NCI-H1417 treated with DMSO at 0.1 percent for 48 hours (cell line): ENCODE data around the gene KRTAP5-7.
"Not testable (repeated sequence)": the region's sequence is repeated elsewhere in the genome, so short reads cannot be mapped to it uniquely, and the experiment has no call there.

ENCODE experiments used
- DNase-seq: peaks from one replicate; lab custom pipeline; 2025; lab: John Stamatoyannopoulos, UW

Gene KRTAP5-7

DNA sequence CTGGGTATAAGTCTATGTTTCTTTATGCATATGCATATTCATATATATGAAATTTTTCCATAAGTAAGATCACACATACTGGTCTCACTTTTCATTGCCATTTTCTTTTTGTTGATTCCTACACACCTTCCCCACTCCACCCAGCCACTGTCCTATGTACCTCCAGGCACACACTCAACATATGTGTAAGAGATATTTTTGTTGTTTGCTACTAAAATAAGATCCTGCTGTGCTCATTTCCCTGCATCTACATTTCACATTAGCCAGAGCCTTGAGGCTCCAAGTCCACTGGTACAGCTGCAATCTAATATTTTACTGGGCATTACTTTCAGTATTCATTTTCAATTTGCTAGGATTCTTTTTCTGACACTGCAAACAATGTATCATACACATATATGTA lies 30.2 kb downstream of the KRTAP5-7 start:
- DNase-seq = no peak

DNA sequence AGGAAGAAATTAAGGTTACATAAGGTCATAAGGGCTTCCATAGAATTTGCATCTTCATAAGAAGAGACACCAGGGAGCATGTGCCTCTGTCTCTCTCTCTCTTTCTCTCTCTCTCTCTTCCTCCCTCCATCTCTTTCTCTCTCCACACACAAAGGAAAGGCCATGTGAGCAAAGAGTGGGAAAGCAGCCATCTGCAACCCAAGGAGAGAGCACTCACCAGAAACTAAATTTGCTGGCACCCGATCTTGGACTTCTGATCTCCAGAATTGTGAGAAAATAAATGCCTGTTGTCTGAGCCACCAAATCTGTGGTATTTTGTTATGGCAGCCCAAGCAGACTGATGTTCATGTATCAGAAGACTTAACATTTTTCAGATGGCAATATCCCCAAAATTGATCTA lies 31.9 kb downstream of the KRTAP5-7 start:
- DNase-seq = no peak

DNA sequence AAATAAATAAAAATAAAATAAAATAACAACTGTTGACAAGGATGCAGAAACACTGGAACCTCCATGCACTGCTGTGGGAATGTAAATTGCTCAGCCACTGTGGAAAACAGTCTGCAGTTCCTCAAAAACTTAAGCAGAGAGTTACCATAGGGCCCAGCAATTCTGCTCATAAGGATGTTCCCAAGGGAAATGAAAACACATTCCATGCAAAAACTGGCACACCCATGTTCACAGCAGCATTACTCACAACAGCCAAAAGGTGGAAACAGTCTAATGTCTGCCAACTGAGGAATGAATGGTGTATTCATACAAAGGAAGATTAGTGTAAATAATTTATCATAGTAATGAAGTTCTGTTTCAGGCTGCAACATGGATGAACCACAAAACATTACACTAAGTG lies 35.1 kb downstream of the KRTAP5-7 start:
- no peak for DNase-seq

GRCh38 chr11:71563406-71563805 lies 36.3 kb downstream of the KRTAP5-7 start:
- DNase-seq = no peak

GRCh38 chr11:71564430-71564829 lies 37.4 kb downstream of the KRTAP5-7 start:
- no peak for DNase-seq

DNA sequence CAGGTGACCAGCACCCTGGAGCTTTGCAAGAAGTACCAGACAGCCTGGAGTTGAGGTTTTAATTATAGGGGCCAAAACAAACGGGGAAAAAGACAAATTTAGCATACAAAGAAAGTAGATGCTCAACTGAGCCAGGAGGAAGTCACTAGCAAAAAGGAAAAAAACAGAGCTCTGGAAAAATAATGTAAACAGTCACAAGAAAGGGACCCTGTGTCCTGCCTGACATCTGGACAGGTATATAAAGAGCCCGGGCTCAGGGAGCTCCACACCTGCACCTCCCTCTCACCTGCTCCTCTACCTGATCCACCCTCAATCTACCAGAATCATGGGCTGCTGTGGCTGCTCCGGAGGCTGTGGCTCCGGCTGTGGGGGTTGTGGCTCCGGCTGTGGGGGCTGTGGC lies 38.2 kb downstream of the KRTAP5-7 start, which contains the start of gene KRTAP5-10:
KRTAP5-10 (plus strand) TSS at position 301 of the 400 bp plus-strand sequence; CDS start at position 326, 25 bp downstream.
- no peak for DNase-seq

GRCh38 chr11:71566081-71566620 lies 39.1 kb downstream of the KRTAP5-7 start:
- DNase-seq = no peak

DNA sequence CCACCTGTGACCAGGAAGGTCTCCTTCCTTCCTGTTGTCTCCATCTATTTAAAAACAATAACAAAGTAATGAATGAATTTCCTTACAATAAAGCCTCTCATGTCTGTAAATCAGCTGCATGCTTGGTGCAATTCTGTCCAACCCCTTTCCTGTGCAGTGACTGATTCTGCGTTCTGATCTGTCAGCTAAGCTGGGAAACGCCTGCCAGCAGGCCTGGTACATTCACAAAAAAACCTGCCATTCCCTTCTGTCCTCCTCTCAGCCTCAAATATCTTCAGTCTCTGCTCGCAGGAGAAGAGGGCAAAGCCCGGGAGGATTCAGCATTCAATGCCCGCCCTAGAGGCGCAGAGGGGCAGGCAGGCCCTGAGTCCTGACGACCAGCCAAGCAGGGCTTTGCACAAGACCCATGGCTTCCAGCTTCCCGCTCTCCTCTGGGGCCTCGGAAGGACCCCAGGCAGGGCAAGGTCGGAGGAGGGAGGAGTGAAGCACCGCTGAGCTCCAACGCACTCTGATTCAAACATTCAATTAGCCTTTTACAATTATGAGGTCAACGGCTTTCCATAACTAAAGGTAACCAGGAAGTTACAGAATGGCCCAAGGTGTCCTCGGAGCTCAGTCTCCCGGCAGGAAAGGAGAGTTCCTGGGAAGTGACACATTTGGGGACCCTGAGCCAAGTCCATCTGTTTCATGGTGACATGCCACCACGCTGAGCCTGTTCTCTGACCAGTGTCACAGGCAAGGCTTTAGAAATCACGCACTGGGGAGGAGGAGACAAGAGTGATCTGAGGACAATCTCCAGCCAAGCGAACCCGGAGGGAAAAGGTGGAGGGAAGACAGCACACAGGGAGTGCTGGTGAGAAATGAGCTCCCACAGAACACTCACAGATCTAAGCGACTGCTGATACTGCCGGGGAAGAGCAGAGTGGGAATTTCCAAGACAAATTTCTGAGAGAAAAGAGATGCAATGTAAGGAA lies 39.8 kb downstream of the KRTAP5-7 start:
- not testable (repeated sequence) for DNase-seq

DNA sequence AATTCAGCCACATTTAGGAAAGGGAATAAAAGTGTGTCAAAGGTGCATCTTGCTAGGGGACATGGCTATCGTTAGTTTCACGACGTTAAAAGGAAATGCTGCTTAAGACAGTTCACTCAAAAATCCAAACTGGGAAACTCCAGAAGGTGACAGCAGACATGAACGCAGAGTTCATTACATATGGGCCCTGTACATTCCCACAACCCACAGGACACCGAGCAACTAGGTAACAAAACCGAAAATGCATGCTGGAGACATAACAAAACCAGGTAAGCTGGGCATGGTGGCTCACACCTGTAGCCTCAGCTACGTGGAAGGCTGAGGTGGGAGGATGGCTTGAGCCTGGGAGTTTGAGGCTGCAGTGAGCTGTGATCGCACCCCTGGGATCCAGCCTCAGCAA lies 40.6 kb downstream of the KRTAP5-7 start:
- not testable (repeated sequence) for DNase-seq

- no peak for DNase-seq
Observed at GRCh38 chr11:71568704-71569349, 41.8 kb downstream of the KRTAP5-7 start.

GRCh38 chr11:71571101-71571850 lies 44.2 kb downstream of the KRTAP5-7 start:
- DNase-seq = not testable (repeated sequence)

GRCh38 chr11:71572811-71573210 lies 45.7 kb downstream of the KRTAP5-7 start:
- DNase-seq = no peak

- no peak for DNase-seq
Observed at GRCh38 chr11:71574418-71574817, 47.4 kb downstream of the KRTAP5-7 start.

DNA sequence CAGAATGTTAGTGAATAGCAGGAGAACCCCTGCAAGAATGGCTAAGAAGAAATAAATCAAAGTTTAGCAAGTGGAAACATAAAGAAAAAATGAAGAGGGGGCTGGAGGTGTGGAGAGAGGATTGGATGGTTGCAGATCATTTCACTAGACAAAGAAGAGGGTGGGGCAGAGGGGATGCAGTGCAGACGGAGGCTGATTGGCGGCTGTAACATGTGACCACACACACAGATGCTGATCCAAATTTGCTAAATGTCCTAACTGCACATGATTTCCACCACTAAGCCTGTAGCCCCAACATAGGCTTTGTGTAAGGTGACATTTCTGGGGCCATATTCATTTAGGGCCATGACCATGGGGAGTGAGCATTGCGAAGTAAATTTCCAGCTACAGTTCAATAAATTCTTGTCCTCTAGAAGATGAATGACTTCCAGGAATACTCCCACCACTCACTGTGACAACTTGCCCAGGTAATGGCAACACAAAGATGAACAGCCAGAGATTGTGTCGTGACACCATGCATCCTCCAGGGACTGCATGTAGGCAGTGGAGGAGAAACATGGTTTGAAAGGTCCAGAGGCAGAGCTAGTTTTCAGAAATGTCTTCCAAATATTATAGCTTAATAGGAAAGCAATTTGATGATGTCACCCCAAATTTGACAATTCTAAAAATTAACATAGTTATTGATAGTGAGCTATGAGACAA lies 48.8 kb downstream of the KRTAP5-7 start:
- DNase-seq = no peak

- DNase-seq = not testable (repeated sequence)
Observed at GRCh38 chr11:71576688-71577465, 49.8 kb downstream of the KRTAP5-7 start.

DNA sequence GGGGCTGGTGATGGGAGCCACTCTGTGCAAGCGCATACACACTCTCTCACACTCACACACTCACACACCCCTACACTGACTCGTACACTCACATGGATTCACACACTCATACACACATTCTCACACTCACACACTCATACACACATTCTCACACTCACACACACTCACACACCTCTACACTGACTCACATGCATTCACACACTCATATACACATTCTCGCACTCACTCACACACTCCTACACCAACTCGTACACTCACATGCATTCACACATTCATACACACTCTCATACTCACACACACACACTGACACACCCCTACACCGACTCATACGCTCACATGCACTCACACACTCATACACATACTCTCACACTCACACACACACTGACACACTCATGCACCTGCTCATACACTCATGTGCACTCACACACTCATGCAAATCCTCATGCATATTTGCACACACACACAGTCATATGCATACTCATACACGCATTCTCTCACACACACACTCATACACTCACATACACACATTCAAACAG lies 50.5 kb downstream of the KRTAP5-7 start:
- DNase-seq = no peak
